ENCODE measurements around the gene CACNA2D3. TPM values are rescaled to one million over a fixed set of nuclear protein-coding genes. Genes with fewer than 3 reads are reported as not detected.
"Not testable (repeated sequence)": the region's sequence is repeated elsewhere in the genome, so short reads cannot be mapped to it uniquely, and the experiment has no call there.

The CACNA2D3 gene
- polyA plus RNA-seq, 1 donor (not counting 4 experiments of a cell fraction or from before 2014, with no cell fraction given): 0.08 TPM

GRCh38 chr3:54630101-54630623 lies 507.8 kb downstream of the CACNA2D3 start:
- DNase-seq (ENCODE audit: low read depth, low spot score): no peak
- H3K9me1 ChIP-seq (ENCODE audit: control insufficient read depth, extremely low read depth, insufficient read depth, low read length): no peaks in the 10 kb centered on the region
- no peak overlapping the region for H3K27ac ChIP-seq (ENCODE audit: control insufficient read depth, insufficient read depth, low read length)
- H2AFZ ChIP-seq (ENCODE audit: control insufficient read depth, low read length): no peak overlapping the region
- dilution Hi-C loops (cut with MboI; ENCODE audit: extremely low pct_ligation_motif_present, low sequenced_read_pairs): no loop called here
- no peaks in the 10 kb centered on the region for H3K79me2 ChIP-seq (ENCODE audit: control insufficient read depth, insufficient read depth, low read length)
- no peak overlapping the region for H3K9ac ChIP-seq (ENCODE audit: control insufficient read depth, extremely low read depth, insufficient read depth, low read length)
- H4K20me1 ChIP-seq (ENCODE audit: control insufficient read depth, extremely low read depth, insufficient read depth, low read length): no peaks in the 10 kb centered on the region
- H3K36me3 ChIP-seq (ENCODE audit: control insufficient read depth in 2 of 2, extremely low read depth in 1 of 2, insufficient read depth in 2 of 2, low read length in 2 of 2): no peaks in the 10 kb centered on the region
- H3K4me2 ChIP-seq (ENCODE audit: control insufficient read depth, extremely low read depth, insufficient read depth, low read depth, low read length): no peak overlapping the region
- no peaks in the 10 kb centered on the region for H3K9me3 ChIP-seq (ENCODE audit: control insufficient read depth, low read depth, low read length)
- no peak for FAIRE-seq
- no peak overlapping the region for H3K4me3 ChIP-seq (ENCODE audit: control insufficient read depth in 2 of 3, extremely low read depth in 1 of 3, insufficient read depth in 2 of 3, low read depth in 1 of 3, low read length in 3 of 3)
- no peak for TF ChIP-seq CTCF (optimal IDR thresholded peaks at IDR 0.05 in 1 of 3, IDR thresholded peaks at IDR 0.05 in 1 of 3, conservative IDR thresholded peaks at IDR 0.05 in 1 of 3; ENCODE audit: extremely low read depth in 1 of 3, insufficient read depth in 2 of 3, low read length in 3 of 3)
- TF ChIP-seq EZH2 (IDR thresholded peaks at IDR 0.05; ENCODE audit: low read length): no peak
- no peaks in the 10 kb centered on the region for H3K27me3 ChIP-seq (ENCODE audit: control insufficient read depth, extremely low read depth, insufficient read depth, low read length)
- peaks cover 2% of the 10 kb centered on the region for H3K4me1 ChIP-seq (ENCODE audit: control insufficient read depth, extremely low read depth, insufficient read depth, low read length)

- H3K36me3 ChIP-seq (ENCODE audit: control insufficient read depth in 2 of 2, extremely low read depth in 1 of 2, insufficient read depth in 2 of 2, low read length in 2 of 2); H3K4me2 ChIP-seq (ENCODE audit: control insufficient read depth, extremely low read depth, insufficient read depth, low read depth, low read length); H3K9ac ChIP-seq (ENCODE audit: control insufficient read depth, extremely low read depth, insufficient read depth, low read length); H3K9me1 ChIP-seq (ENCODE audit: control insufficient read depth, extremely low read depth, insufficient read depth, low read length); H3K79me2 ChIP-seq (ENCODE audit: control insufficient read depth, insufficient read depth, low read length); H3K27ac ChIP-seq (ENCODE audit: control insufficient read depth, insufficient read depth, low read length); DNase-seq (ENCODE audit: low read depth, low spot score); H3K27me3 ChIP-seq (ENCODE audit: control insufficient read depth, extremely low read depth, insufficient read depth, low read length); FAIRE-seq; dilution Hi-C loops (cut with MboI; ENCODE audit: extremely low pct_ligation_motif_present, low sequenced_read_pairs); H4K20me1 ChIP-seq (ENCODE audit: control insufficient read depth, extremely low read depth, insufficient read depth, low read length); H3K4me3 ChIP-seq (ENCODE audit: control insufficient read depth in 2 of 3, extremely low read depth in 1 of 3, insufficient read depth in 2 of 3, low read depth in 1 of 3, low read length in 3 of 3); H3K9me3 ChIP-seq (ENCODE audit: control insufficient read depth, low read depth, low read length); H2AFZ ChIP-seq (ENCODE audit: control insufficient read depth, low read length); H3K4me1 ChIP-seq (ENCODE audit: control insufficient read depth, extremely low read depth, insufficient read depth, low read length): not testable (repeated sequence)
Measured at GRCh38 chr3:54631001-54631400, 508.6 kb downstream of the CACNA2D3 start.
